HG03378 (cell line): ENCODE results near the gene POLD2.

ENCODE experiments used
- ATAC-seq: cut with Tn5 transposase; IDR thresholded peaks from one replicate; pipeline ENCODE4 v1.9.1; 2021; ENCODE audit warnings: mild to moderate bottlenecking, moderate library complexity; ENCODE audit not compliant: unreplicated experiment

POLD2 gene

GRCh38 chr7:44066111-44066460 is 57.3 kb downstream of the POLD2 start:
- no peak for ATAC-seq

DNA sequence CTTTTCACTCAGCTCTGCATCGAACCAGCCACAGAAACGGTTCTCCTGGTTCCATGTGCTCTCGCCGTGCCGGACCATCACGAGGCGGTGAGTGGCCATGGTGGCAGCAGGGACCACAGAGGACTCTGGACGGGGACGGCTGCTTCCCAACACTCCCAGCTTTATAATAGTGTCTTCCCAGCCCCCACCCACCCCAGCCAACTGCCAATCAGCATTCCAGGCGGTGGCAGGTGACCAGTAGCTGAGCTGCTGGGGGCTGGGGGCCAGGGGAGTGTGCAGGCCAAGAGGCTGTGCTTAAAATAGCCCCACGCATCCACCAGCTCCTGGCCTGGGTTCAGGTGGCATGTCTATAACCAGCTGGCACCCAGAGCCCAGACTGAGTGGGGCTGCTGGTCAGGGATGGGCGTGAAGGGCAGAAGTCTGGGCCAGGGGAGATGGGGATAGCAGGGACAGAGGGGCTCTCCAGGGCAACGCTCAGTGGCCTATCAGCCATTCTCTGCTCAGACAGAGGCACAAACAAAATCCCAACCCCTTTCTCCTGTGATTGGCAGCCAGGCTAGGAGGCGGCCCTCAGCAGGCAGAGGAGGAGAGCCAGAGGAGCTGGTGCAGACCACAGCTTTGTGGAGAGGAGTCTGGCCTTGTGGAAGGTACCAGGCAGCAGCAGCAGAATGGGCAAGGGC is 57.8 kb downstream of the POLD2 start, which contains the start of gene PGAM2:
Gene PGAM2, minus strand, starts transcription at position 137 of the 680 bp plus-strand sequence. Its CDS starts 38 bp downstream, at position 99.
- ATAC-seq, result no peak

DNA sequence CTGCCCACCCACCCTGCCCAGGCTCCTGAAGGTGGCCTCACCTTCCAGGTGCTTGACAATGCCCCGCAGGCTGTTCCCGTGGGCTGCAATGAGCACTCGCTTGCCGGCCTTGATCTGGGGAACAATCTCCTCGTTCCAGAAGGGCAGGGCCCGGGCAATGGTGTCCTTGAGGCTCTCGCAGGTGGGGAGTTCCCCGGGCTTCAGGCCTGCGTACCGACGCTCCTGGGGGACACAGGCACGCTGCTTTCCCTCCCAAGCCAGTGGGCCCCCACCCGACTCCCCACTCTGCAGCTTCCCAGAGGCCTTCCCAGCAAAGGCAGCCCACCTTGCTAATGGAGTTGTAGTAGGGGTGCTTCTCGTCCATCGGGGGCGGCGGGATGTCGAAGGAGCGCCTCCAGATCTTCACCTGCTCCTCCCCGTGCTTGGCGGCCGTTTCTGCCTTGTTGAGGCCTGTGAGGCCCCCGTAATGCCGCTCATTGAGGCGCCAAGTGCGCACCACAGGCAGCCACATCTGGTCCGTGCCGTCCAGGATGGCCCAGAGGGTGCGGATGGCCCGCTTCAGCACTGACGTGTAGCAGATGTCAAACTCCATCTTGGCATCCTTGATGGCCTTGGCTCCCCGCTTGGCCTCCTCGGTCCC is 58.4 kb downstream of the POLD2 start:
- ATAC-seq, result no peak
